ENCODE results near the gene SCGB3A2.

SCGB3A2 gene

DNA sequence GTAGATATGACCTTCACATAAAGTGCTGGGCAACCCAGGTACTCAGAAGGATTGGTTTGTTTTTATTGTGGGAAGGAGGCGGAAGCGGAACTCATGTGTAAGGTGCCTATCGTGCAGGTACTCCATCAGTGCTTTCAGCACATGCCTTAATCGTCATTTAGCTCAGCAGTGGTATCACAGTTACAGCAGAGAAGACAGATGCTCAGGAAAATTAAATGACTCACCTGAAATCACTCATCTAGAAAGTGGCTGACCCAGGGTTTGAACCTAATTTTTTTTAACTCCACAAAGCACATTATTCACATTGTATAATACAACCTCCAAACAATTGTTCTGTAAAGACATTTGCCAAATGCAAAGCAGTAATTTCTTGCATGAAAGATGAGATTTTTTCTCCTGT is 25.6 kb downstream of the SCGB3A2 start:
- DNase-seq (ENCODE audit: low read depth in 2 of 2) = no peak

GRCh38 chr5:147906326-147907095 is 28.0 kb downstream of the SCGB3A2 start, which contains the start of gene C5orf46:
C5orf46 (minus strand) TSS chr5:147906538; CDS start chr5:147906501, 37 bp downstream.
- no peak for DNase-seq (ENCODE audit: low read depth in 2 of 2)

- DNase-seq (ENCODE audit: low read depth in 2 of 2) = no peak
Measured at GRCh38 chr5:147911427-147911826, 32.9 kb downstream of the SCGB3A2 start.

- no peak for DNase-seq (ENCODE audit: low read depth in 2 of 2)
Measured at GRCh38 chr5:147912011-147912410, 33.5 kb downstream of the SCGB3A2 start.

- DNase-seq (ENCODE audit: low read depth in 2 of 2) = no peak
Measured at GRCh38 chr5:147913786-147914185, 35.3 kb downstream of the SCGB3A2 start.

GRCh38 chr5:147918101-147918685 is 39.7 kb downstream of the SCGB3A2 start:
- no peak for DNase-seq (ENCODE audit: low read depth in 2 of 2)

- no peak for DNase-seq (ENCODE audit: low read depth in 2 of 2)
Measured at GRCh38 chr5:147918899-147919298, 40.4 kb downstream of the SCGB3A2 start.

- no peak for DNase-seq (ENCODE audit: low read depth in 2 of 2)
Measured at GRCh38 chr5:147920420-147921030, 42.0 kb downstream of the SCGB3A2 start.

- DNase-seq (ENCODE audit: low read depth in 2 of 2) = no peak
Measured at GRCh38 chr5:147921136-147921535, 42.6 kb downstream of the SCGB3A2 start.

DNA sequence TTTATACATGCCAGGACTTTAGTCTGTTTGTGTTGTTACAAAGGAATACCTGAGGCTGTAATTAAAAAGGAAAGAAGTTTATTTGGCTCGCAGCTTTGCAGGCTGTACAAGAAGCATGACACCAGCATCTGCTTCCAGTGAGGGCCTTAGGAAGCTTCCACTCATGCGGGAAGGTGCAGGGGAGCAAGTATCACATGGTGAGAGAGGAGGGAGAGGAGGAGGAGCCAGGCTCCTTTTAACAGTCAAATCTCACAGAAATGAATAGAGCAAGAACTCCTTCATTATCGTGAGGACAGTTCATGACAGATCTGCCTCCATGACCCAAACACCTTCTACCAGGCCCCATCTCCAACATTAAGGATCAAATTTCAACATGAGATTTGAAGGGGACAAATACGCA is 46.5 kb downstream of the SCGB3A2 start:
- no peak for DNase-seq (ENCODE audit: low read depth in 2 of 2)

GRCh38 chr5:147927901-147928300 is 49.4 kb downstream of the SCGB3A2 start:
- DNase-seq (ENCODE audit: low read depth in 2 of 2) = no peak

GRCh38 chr5:147930769-147931168 is 52.3 kb downstream of the SCGB3A2 start:
- DNase-seq (ENCODE audit: low read depth in 2 of 2) = no peak
